DND-41 (cell line): ENCODE measurements around the gene MAP3K5.

Experiments
- EZH2 ChIP-seq: IDR thresholded peaks from 3 replicates; pipeline ENCODE4 v1.6.1; 2012; ENCODE audit warnings: borderline replicate concordance, low read depth, mild to moderate bottlenecking, moderate library complexity, low read length, inconsistent platforms; ENCODE audit not compliant: severe bottlenecking
- TF ChIP-seq, protein P1 (sequence below): IDR thresholded peaks from 2 replicates; pipeline ENCODE4 v1.5.1; 2012; ENCODE audit warnings: borderline replicate concordance, low read length, moderate library complexity, mild to moderate bottlenecking; ENCODE audit not compliant: poor library complexity, severe bottlenecking; ENCODE audit errors: extremely low read depth

DNA sequence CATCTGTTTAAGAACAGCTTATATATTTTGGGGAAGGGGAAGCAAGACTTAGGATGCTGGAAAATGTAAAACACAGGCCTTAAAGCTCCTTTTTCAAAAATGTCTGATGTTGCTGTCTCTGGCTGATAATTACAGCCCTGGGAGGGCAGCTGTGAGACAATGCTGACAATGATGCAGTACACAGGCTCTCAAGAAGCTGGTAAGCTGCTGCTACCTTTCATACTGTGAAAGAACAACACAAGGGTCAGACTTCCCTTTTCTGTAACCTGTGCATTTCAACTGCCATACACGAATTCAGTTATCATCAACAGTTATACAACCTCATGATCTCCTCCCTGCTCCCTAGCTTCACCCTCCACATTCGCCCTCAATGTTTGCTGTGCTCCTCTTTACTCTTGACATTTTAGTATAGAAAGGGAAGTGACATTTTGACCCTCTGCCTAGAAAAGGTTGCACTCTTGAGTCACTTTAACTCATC is 267.3 kb downstream of the MAP3K5 start:
- no peak for TF ChIP-seq EZH2
- TF ChIP-seq, protein P1, sequence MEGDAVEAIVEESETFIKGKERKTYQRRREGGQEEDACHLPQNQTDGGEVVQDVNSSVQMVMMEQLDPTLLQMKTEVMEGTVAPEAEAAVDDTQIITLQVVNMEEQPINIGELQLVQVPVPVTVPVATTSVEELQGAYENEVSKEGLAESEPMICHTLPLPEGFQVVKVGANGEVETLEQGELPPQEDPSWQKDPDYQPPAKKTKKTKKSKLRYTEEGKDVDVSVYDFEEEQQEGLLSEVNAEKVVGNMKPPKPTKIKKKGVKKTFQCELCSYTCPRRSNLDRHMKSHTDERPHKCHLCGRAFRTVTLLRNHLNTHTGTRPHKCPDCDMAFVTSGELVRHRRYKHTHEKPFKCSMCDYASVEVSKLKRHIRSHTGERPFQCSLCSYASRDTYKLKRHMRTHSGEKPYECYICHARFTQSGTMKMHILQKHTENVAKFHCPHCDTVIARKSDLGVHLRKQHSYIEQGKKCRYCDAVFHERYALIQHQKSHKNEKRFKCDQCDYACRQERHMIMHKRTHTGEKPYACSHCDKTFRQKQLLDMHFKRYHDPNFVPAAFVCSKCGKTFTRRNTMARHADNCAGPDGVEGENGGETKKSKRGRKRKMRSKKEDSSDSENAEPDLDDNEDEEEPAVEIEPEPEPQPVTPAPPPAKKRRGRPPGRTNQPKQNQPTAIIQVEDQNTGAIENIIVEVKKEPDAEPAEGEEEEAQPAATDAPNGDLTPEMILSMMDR: no peak
